IMR-90 (cell line): Measurements from ENCODE around the gene PRUNE2. TPM values are rescaled to one million over a fixed set of nuclear protein-coding genes. Genes with fewer than 3 reads are reported as not detected.

ENCODE experiments used
- ATAC-seq: fragments of 200-7000 bp; cut with Tn5 transposase; 2 replicates; pipeline ENCODE4 v1.9.1; 2020; ENCODE audit warnings: low read depth, mild to moderate bottlenecking, moderate library complexity
- BruUV-seq: library from RNA; stranded (reverse); fragments of 400-500 nt; replicated peaks from 2 replicates; lab custom pipeline; 2021; lab: Mats Ljungman, UMichigan
- CTCF ChIA-PET: fragments of 300-600 bp; formaldehyde crosslinking; extraction: SDS; loops from one replicate; lab custom pipeline; 2021; ENCODE audit warnings: antibody characterized with exemption; lab: Yijun Ruan, JAX
- POLR2A ChIA-PET: fragments of 300-600 bp; sonication (Branson Sonifier 250); formaldehyde crosslinking; loops from one replicate; lab custom pipeline; 2022; ENCODE audit warnings: antibody characterized with exemption; ENCODE audit not compliant: unreplicated experiment; lab: Charles Lee
- DNase-seq: peaks from one replicate; pipeline ENCODE4 v3.0.0; 2013
- H2AFZ ChIP-seq: replicated peaks from 2 replicates; pipeline ENCODE3; 2013; ENCODE audit warnings: low read length, mild to moderate bottlenecking; ENCODE audit not compliant: poor library complexity
- H2AK5ac ChIP-seq: 2 replicates; pipeline ENCODE4 v1.6.1; 2013; ENCODE audit warnings: low read depth, low read length, inconsistent platforms
- H2AK9ac ChIP-seq: replicated peaks from 2 replicates; pipeline ENCODE3; 2013; ENCODE audit warnings: mild to moderate bottlenecking, low read depth, low read length, moderate library complexity; ENCODE audit not compliant: poor library complexity
- H2BK120ac ChIP-seq: 2 replicates; pipeline ENCODE4 v1.6.1; 2013; ENCODE audit warnings: low read depth, low read length, inconsistent platforms
- H2BK15ac ChIP-seq: 3 replicates; pipeline ENCODE4 v1.6.1; 2013; ENCODE audit warnings: low read depth, low read length, inconsistent platforms
- H2BK20ac ChIP-seq: 2 replicates; pipeline ENCODE4 v1.6.1; 2013; ENCODE audit warnings: low read depth, mild to moderate bottlenecking, inconsistent platforms, low read length, moderate library complexity
- H2BK5ac ChIP-seq: 2 replicates; pipeline ENCODE4 v1.6.1; 2013; ENCODE audit warnings: mild to moderate bottlenecking, low read depth, low read length, inconsistent platforms; ENCODE audit not compliant: poor library complexity, severe bottlenecking
- H3K14ac ChIP-seq: replicated peaks from 2 replicates; pipeline ENCODE4 v1.6.1; 2013; ENCODE audit warnings: low read depth, low read length, inconsistent platforms
- H3K18ac ChIP-seq: 2 replicates; pipeline ENCODE4 v1.6.1; 2013; ENCODE audit warnings: low read depth, low read length, control low read depth
- H3K23ac ChIP-seq: 2 replicates; pipeline ENCODE4 v1.6.1; 2013; ENCODE audit warnings: low read depth, low read length, inconsistent platforms
- H3K27ac ChIP-seq: 2 replicates; pipeline ENCODE4 v1.5.1; 2013; ENCODE audit warnings: mild to moderate bottlenecking, control low read depth, low read length; ENCODE audit not compliant: insufficient read depth
- H3K27me3 ChIP-seq: 2 replicates; pipeline ENCODE4 v1.6.1; 2013; ENCODE audit warnings: low read length; ENCODE audit not compliant: control insufficient read depth, insufficient read depth
- H3K36me3 ChIP-seq: 2 replicates; pipeline ENCODE4 v1.6.1; 2013; ENCODE audit warnings: low read length, mixed read lengths; ENCODE audit not compliant: control insufficient read depth, insufficient read depth
- H3K4ac ChIP-seq: 2 replicates; pipeline ENCODE4 v1.6.1; 2013; ENCODE audit warnings: low read depth, low read length, inconsistent platforms
- H3K4me1 ChIP-seq: 2 replicates; pipeline ENCODE4 v1.6.1; 2013; ENCODE audit warnings: low read length, mixed read lengths; ENCODE audit not compliant: control insufficient read depth, insufficient read depth
- H3K4me2 ChIP-seq: 2 replicates; pipeline ENCODE4 v1.6.1; 2013; ENCODE audit warnings: low read depth, mild to moderate bottlenecking, control low read depth, low read length, moderate library complexity
- H3K4me3 ChIP-seq: 2 replicates; pipeline ENCODE4 v1.5.1; 2013; ENCODE audit warnings: low read depth, mild to moderate bottlenecking, control low read depth, low read length, moderate library complexity; ENCODE audit not compliant: insufficient read depth
- H3K56ac ChIP-seq: 2 replicates; pipeline ENCODE4 v1.6.1; 2013; ENCODE audit warnings: low read length, inconsistent platforms; ENCODE audit not compliant: insufficient read depth; ENCODE audit errors: extremely low read depth
- H3K79me1 ChIP-seq, 2 experiments: 2 replicates each; pipeline ENCODE4 v1.6.1; 2013; ENCODE audit warnings: low read length in 2 of 2, inconsistent platforms in 1 of 2, low read depth in 1 of 2
- H3K9ac ChIP-seq: 2 replicates; pipeline ENCODE4 v1.6.1; 2013; ENCODE audit warnings: low read depth, low read length, control low read depth
- H3K9me1 ChIP-seq: 2 replicates; pipeline ENCODE4 v1.6.1; 2013; ENCODE audit warnings: low read length, inconsistent platforms; ENCODE audit not compliant: insufficient read depth
- H3K9me3 ChIP-seq: 2 replicates; pipeline ENCODE4 v1.6.1; 2013; ENCODE audit warnings: low read length; ENCODE audit not compliant: control insufficient read depth, insufficient read depth
- H4K20me1 ChIP-seq: 2 replicates; pipeline ENCODE4 v1.6.1; 2013; ENCODE audit warnings: low read length, inconsistent platforms; ENCODE audit not compliant: insufficient read depth
- H4K5ac ChIP-seq: 2 replicates; pipeline ENCODE4 v1.6.1; 2013; ENCODE audit warnings: mild to moderate bottlenecking, low read depth, low read length, control low read depth
- H4K8ac ChIP-seq, 2 experiments: 2 replicates each; pipeline ENCODE4 v1.6.1; 2013; ENCODE audit warnings: low read depth in 2 of 2, low read length in 2 of 2, control low read depth in 1 of 2, inconsistent platforms in 1 of 2
- H4K91ac ChIP-seq: 2 replicates; pipeline ENCODE4 v1.6.1; 2013; ENCODE audit warnings: low read depth, low read length, inconsistent platforms; ENCODE audit not compliant: insufficient read depth
- BHLHE40 ChIP-seq: fragments of 150-350 bp; IDR thresholded peaks from 2 replicates; pipeline ENCODE4 v1.6.1; 2016; ENCODE audit warnings: mild to moderate bottlenecking, low read depth, low read length
- CEBPB ChIP-seq: IDR thresholded peaks from 2 replicates; pipeline ENCODE4 v1.6.1; 2012; ENCODE audit warnings: low read depth, low read length, improper control_type of control experiment
- CHD1 ChIP-seq: IDR thresholded peaks from 2 replicates; pipeline ENCODE4 v1.6.1; 2012; ENCODE audit warnings: low read depth, low read length, improper control_type of control experiment
- FOS ChIP-seq: fragments of 150-350 bp; IDR thresholded peaks from 2 replicates; pipeline ENCODE4 v1.6.1; 2016; ENCODE audit warnings: low read depth, low read length
- MAFK ChIP-seq: IDR thresholded peaks from 2 replicates; pipeline ENCODE4 v1.6.1; 2012; ENCODE audit warnings: low read depth, low read length, improper control_type of control experiment
- MAZ ChIP-seq: IDR thresholded peaks from 2 replicates; pipeline ENCODE4 v1.6.1; 2012; ENCODE audit warnings: low read depth, mild to moderate bottlenecking, low read length, improper control_type of control experiment, moderate library complexity, borderline replicate concordance
- MXI1 ChIP-seq: IDR thresholded peaks from 2 replicates; pipeline ENCODE4 v1.6.1; 2012; ENCODE audit warnings: low read depth, mild to moderate bottlenecking, low read length, moderate library complexity, borderline replicate concordance
- NFE2L2 ChIP-seq: fragments of 150-350 bp; IDR thresholded peaks from 2 replicates; pipeline ENCODE4 v1.6.1; 2016; ENCODE audit warnings: low read depth, mild to moderate bottlenecking, low read length
- RAD21 ChIP-seq: IDR thresholded peaks from 2 replicates; pipeline ENCODE4 v1.6.1; 2012; ENCODE audit warnings: low read length, improper control_type of control experiment
- RCOR1 ChIP-seq: IDR thresholded peaks from 2 replicates; pipeline ENCODE4 v1.6.1; 2012; ENCODE audit warnings: mild to moderate bottlenecking, low read length, improper control_type of control experiment; ENCODE audit not compliant: insufficient replicate concordance
- RFX5 ChIP-seq: IDR thresholded peaks from 2 replicates; pipeline ENCODE4 v1.8.0; 2012; ENCODE audit warnings: low read depth, mild to moderate bottlenecking, low read length, moderate library complexity
- SMC3 ChIP-seq: fragments of 150-350 bp; IDR thresholded peaks from 2 replicates; pipeline ENCODE4 v1.6.1; 2016; ENCODE audit warnings: low read depth, mild to moderate bottlenecking, antibody characterized with exemption, low read length, moderate library complexity
- WGBS, 2 experiments: methylation state at CpG; one replicate each; pipeline versions ENCODE4 v1.1.5 to v1.1.7; 2013; ENCODE audit warnings: missing lambda C conversion rate in 2 of 2; ENCODE audit not compliant: insufficient read length in 1 of 2; ENCODE audit errors: extremely low coverage in 2 of 2; 5-methylcytosine and 5-hydroxymethylcytosine counted together
- dilution Hi-C: fragments of 300-500 bp; cut with HindIII; formaldehyde crosslinking; loops from one replicate; pipeline ENCODE4 v1.14.3; 2018; ENCODE audit warnings: low sequenced_read_pairs; ENCODE audit not compliant: unreplicated experiment
- in situ Hi-C: fragments of 300-500 bp; cut with MboI; formaldehyde crosslinking; loops from 3 replicates; pipeline ENCODE4 v1.14.3; 2019; ENCODE audit warnings: low sequenced_read_pairs, inconsistent platforms, mixed read lengths
- intact Hi-C: fragments of 100-400 bp; cut with micrococcal nuclease; formaldehyde crosslinking; loops from 2 replicates; pipeline ENCODE4 v1.10.0; 2022
- polyA plus RNA-seq, 3 experiments: library from polyadenylated mRNA; depleted of rRNA; stranded (reverse); fragments of >200 nt; gene quantifications; 2 replicates each; pipeline ENCODE4 v1.2.3, GENCODE V29; 2012; ENCODE audit warnings: low replicate concordance in 1 of 3
- total RNA-seq: library from RNA; depleted of rRNA; stranded (reverse); fragments of >200 nt; gene quantifications from 2 replicates; pipeline ENCODE4 v1.2.3, GENCODE V29; 2012
- TF ChIP-seq, protein P1 (sequence below): fragments of 150-350 bp; IDR thresholded peaks from 2 replicates; pipeline ENCODE4 v1.6.1; 2017; ENCODE audit warnings: mild to moderate bottlenecking, antibody characterized with exemption, low read length, low read depth
- TF ChIP-seq, protein P2 (sequence below): fragments of 150-350 bp; IDR thresholded peaks from 2 replicates; pipeline ENCODE4 v1.6.1; 2016; ENCODE audit warnings: low read depth, mild to moderate bottlenecking, low read length, moderate library complexity, borderline replicate concordance
- TF ChIP-seq, protein P3 (sequence below): conservative IDR thresholded peaks from 2 replicates; pipeline ENCODE4 v1.5.1; 2012; ENCODE audit warnings: mild to moderate bottlenecking, low read depth, low read length, improper control_type of control experiment

Gene PRUNE2
- total and polyA plus RNA-seq, 2 of the 4 experiments (the other 2 are of a cell fraction) = 0.70 to 1.6 TPM

DNA sequence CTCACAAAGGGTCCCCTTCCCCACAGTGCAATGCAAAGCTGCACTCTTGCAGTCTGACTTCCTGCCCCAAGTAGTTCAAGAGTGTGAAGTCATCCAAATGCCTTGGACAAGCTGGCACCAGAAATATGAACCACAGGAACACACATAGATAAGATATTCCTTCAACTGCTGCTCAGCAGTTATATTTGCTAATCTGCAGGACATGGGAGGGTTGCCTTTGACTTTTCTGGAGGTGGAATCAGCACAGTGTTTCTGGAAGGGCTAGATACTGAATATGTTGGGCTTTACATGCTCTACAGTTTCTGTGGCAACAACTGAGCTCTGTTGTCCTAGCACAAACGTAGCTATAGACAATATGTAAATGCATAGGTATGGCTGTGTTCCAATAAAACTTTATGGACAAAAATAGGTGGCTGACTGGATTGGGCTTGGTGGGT lies 238.4 kb downstream of the PRUNE2 start:
- Histone ChIP-seq H4K20me1 (no peaks in the 10 kb centered on the region), H3K27ac (no peak overlapping the region), H3K79me1 (no peaks in the 10 kb centered on the region), H2BK15ac (no peak overlapping the region), H3K9ac (no peak overlapping the region), H3K4me2 (no peak overlapping the region), H3K4ac (no peak overlapping the region), H3K14ac (no peak overlapping the region), H2AK9ac (no peak overlapping the region), H4K8ac (no peak overlapping the region), H3K18ac (no peak overlapping the region), H3K9me3 (no peaks in the 10 kb centered on the region), H3K56ac (no peak overlapping the region), H2BK5ac (no peak overlapping the region), H3K27me3 (peaks cover 4% of the 10 kb centered on the region; the same call in 1 of the 2 replicates), H3K36me3 (no peaks in the 10 kb centered on the region), H3K23ac (no peak overlapping the region), H3K4me3 (no peak overlapping the region), H4K5ac (no peak overlapping the region), H2BK120ac (no peak overlapping the region), H2AFZ (no peak overlapping the region), H4K91ac (no peak overlapping the region), H3K9me1 (no peaks in the 10 kb centered on the region), H2BK20ac (no peak overlapping the region), H3K4me1 (no peaks in the 10 kb centered on the region), H2AK5ac (no peak overlapping the region)
- DNase-seq (peak; percentile 25), ATAC-seq (peak; percentile 59)
- WGBS, 2 experiments = no CpG with 5 or more reads among the region's 1 CpG
- CTCF ChIA-PET = interaction anchor here (0.8 kb wide), 1 partner anchor 9 kb away, joined by 3 read pairs; no protein-coding TSS in a partner anchor
- POLR2A ChIA-PET = no interaction called here
- dilution Hi-C loops (no loop called here), in situ Hi-C loops (no loop called here), intact Hi-C loops (loop anchor here (2.0 kb wide), 1 partner anchor 37 kb away; no protein-coding TSS in a partner anchor)
- no peak for TF ChIP-seq RFX5
- TF ChIP-seq, protein P1, sequence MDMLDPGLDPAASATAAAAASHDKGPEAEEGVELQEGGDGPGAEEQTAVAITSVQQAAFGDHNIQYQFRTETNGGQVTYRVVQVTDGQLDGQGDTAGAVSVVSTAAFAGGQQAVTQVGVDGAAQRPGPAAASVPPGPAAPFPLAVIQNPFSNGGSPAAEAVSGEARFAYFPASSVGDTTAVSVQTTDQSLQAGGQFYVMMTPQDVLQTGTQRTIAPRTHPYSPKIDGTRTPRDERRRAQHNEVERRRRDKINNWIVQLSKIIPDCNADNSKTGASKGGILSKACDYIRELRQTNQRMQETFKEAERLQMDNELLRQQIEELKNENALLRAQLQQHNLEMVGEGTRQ = no peak
- no peak for TF ChIP-seq NFE2L2
- TF ChIP-seq RCOR1 = no peak
- no peak for TF ChIP-seq MAFK
- no peak for TF ChIP-seq MXI1
- TF ChIP-seq SMC3 = no peak
- no peak for TF ChIP-seq RAD21
- no peak for TF ChIP-seq CEBPB
- TF ChIP-seq, protein P2, sequence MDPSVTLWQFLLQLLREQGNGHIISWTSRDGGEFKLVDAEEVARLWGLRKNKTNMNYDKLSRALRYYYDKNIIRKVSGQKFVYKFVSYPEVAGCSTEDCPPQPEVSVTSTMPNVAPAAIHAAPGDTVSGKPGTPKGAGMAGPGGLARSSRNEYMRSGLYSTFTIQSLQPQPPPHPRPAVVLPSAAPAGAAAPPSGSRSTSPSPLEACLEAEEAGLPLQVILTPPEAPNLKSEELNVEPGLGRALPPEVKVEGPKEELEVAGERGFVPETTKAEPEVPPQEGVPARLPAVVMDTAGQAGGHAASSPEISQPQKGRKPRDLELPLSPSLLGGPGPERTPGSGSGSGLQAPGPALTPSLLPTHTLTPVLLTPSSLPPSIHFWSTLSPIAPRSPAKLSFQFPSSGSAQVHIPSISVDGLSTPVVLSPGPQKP = no peak
- TF ChIP-seq FOS = no peak
- TF ChIP-seq, protein P3, sequence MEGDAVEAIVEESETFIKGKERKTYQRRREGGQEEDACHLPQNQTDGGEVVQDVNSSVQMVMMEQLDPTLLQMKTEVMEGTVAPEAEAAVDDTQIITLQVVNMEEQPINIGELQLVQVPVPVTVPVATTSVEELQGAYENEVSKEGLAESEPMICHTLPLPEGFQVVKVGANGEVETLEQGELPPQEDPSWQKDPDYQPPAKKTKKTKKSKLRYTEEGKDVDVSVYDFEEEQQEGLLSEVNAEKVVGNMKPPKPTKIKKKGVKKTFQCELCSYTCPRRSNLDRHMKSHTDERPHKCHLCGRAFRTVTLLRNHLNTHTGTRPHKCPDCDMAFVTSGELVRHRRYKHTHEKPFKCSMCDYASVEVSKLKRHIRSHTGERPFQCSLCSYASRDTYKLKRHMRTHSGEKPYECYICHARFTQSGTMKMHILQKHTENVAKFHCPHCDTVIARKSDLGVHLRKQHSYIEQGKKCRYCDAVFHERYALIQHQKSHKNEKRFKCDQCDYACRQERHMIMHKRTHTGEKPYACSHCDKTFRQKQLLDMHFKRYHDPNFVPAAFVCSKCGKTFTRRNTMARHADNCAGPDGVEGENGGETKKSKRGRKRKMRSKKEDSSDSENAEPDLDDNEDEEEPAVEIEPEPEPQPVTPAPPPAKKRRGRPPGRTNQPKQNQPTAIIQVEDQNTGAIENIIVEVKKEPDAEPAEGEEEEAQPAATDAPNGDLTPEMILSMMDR = no peak
- TF ChIP-seq MAZ = no peak
- no peak for TF ChIP-seq BHLHE40
- TF ChIP-seq CHD1 = no peak
- no TSS peak for BruUV-seq
